GM18498 (cell line): ENCODE measurements around the gene CUBN.

Experiments
- ATAC-seq: cut with Tn5 transposase; IDR thresholded peaks from one replicate; pipeline ENCODE4 v1.9.1; 2021; ENCODE audit warnings: mild to moderate bottlenecking, moderate library complexity; ENCODE audit not compliant: unreplicated experiment

The CUBN gene

DNA sequence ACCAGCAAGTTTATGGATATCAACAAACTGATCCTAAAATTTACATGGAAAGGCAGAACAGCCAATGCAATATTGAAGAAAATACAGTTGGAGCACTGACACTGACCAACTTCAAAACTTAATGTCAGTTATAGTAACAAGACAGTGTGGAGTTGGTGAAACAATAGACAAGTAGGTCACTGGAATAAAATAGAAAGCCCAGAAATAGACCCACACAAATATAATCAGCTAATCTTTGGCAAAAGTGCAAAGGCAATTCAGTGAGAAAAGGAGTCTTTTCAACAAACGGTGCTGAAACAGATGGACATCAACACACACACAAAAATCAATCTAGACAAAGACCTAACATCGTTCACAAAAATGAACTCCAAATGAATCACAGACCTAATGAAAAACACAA lies 326.1 kb downstream of the CUBN start:
- ATAC-seq = no peak

DNA sequence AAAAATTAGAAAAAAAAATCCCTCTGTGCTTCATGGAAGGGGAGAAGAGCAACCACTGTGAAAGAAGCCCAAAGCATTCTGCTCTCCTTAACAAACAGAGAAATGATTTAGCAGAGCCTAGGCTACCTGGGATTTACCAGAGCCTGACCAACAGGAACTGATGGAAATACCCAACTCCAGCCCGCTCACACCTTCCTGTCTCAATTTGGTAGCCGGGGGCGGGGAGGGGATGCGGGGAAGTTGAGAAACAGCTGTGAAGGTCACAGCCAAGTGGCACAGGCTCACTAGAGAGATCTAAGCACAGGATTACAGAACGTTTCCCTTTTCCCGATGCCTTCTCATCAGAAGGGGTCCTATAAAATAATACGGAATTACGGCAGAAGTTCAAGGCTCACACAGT lies 330.0 kb downstream of the CUBN start:
- ATAC-seq = peak; percentile 78

- no peak for ATAC-seq
These were observed 331.0 kb downstream of the CUBN start for GRCh38 chr10:16798571-16798970.

- ATAC-seq = no peak
These were observed 334.1 kb downstream of the CUBN start for GRCh38 chr10:16795410-16796073.

- no peak for ATAC-seq
These were observed 335.6 kb downstream of the CUBN start for GRCh38 chr10:16794005-16794404.

DNA sequence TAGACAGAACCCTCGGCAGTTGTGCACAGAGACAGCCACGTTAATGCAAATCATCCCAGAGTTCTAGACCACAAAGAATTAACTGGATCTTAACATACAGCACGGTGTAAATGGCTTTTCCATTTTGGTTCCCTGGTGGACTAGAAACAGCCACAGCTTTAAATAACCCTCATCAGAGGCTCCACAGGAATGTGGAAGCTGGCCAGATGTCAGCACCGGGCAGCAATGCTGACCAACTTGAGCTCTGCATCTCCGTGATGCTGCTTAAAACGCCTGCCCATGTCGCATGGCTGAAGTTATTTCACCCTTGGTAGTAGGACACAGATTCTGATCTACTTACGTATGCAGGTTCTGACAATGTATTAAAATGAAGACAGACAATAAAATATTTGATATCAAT lies 336.9 kb downstream of the CUBN start:
- ATAC-seq = no peak

- ATAC-seq = no peak
These were observed 339.8 kb downstream of the CUBN start for GRCh38 chr10:16789765-16790164.

DNA sequence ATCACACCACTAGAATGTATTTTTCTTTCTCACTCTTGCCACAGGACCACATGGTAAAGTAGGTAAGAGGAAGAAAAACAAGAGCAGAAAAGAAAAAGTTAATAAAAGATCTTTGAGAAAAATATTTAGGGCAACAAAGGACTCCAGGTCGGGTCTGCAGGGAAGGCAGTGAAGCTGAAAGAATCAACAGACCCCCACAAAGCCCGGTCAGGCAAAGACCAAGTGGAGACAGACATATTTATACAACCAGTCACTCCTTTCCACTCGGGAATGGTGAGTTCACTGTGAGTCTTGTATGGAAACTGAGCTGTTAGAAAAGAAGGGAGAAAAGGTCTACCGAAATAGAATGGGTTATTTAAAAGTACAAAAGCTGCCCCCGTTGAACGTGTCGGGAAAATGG lies 340.4 kb downstream of the CUBN start:
- ATAC-seq = no peak

DNA sequence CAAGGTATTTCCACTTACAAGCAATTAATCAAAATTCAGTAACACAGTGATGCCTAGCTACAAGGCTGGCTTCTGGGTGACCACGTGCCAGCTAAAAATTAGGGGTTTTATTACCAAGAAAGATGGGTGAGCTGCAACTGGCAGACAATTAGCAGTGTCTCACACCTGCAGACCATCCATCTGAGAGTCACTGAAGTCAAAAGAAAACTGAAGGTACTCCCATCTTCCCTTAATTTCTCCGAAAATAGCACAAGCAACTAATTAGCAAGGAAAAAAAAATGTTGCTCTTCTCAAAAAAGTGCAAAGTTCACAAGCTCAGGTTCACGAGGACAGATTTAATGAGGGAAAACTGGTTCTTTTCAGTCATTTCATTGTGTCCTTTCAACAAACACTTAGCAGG lies 340.8 kb downstream of the CUBN start:
- no peak for ATAC-seq

- ATAC-seq = peak; percentile 44
These were observed 341.5 kb downstream of the CUBN start for GRCh38 chr10:16788125-16788524.

DNA sequence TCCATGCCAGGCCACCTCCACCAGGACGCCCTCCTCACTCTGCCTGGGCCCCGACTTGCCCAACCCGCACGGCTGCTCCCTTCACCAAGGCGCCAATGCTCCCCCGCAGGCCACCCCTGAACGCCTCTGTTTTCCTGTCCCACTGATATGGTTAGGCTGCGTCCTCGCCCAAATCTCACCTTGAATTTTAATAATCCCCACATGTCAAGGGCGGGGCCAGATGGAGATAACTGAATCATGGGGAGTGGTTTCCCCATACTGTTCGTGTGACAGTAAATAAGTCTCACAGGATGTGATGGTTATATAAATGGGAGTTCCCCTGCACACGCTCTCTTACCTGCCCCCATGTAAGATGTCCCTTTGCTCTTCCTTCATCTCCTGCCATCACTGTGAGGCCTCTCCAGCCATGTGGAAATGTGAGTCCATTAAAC lies 342.2 kb downstream of the CUBN start:
- ATAC-seq = peak; percentile 73

DNA sequence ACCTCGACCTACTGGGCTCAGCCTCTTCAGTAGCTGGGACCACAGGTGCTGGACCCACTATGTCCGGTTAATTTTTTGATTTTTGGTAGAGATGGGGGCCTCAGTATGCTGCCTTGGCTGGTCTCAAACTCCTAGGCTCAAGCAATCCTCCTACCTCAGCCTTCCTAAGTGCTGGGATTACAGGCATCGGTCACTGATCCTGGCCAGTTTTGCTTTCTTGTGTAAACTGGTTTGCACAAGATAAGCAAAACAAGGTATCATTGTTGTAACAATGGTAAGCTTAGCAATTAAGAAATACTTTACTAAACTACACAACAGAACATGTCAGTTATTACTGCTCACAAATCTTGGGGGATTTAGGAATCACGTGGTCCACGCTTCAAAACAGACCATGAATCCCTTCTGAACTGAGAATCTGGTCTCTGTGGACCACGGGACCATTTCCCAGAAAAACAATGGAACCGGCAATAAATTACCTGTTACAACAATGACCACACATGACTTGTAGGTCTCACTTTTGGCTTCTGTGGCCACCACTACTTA lies 349.2 kb downstream of the CUBN start:
- no peak for ATAC-seq

DNA sequence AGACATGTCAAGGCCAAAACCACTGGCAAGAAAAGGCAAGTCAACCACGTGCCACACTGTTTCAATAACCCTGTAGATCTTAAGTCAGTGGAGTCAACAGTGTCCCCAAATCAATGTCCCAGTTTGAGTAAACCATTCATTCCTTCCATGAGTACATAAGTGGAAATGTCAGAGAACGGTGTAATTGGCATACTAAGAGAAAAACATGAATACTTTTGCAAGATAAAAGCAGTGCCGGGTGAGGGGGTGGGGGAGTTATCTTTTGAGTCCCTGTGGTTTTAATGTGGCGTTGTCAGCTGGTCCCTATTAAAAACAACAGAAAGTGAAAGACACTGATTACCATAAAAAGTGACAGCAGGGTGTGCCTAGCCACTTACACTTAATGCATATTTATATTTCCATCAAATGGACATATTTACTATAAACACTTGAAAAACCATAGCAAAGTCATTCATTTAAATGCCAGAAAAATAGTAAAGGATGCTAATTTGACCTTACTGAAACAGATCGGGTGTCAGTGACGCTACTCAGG lies 350.2 kb downstream of the CUBN start:
- ATAC-seq = peak; percentile 87

DNA sequence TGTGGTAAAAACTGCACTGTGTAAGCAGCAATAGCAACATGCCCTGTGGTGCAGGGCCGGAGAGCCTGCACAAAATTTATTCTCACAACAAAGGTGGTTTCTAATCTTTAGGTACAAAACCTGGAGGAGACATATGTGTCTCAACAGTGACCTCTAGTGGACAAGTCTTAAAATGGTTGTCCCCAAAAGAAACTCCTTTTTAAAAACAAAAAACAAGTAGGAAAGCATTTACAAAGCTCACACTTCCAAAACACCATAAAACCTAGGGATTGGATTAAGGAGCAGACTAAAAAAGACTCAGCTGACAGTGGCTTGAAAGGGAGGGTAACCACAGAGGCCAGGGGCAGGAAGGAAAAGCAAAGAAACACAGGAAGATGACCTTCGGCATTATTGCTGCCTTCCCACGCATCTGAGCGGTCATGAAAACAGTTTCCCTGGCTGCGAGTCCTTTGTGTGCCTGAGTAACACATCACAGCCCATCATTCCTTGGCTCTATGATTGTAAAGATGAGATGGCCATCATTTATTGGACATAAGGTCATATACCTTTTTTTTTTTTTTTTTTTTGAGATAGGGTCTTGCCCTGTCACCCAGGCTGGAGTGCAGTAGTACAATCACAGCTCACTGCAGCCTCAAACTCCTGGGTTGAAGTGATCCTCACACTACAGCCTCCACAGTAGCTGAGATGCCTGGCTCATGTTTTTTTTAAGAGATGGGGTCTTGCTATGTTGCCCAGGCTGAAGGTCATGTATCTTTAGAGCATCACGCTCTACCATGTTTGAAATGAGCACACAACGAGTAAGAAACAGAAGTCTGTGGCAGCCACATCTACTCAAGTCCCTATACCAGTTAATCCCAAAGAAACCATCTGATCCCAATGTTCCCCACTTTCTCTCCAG lies 351.9 kb downstream of the CUBN start:
- ATAC-seq = no peak

GRCh38 chr10:16776896-16777295 lies 352.7 kb downstream of the CUBN start:
- no peak for ATAC-seq
